ENCODE measurements around the gene KLHL36. TPM values are rescaled to one million over a fixed set of nuclear protein-coding genes. Genes with fewer than 3 reads are reported as not detected.

Gene KLHL36
- total RNA-seq, 4 donors from 2014 or later = 38.2 to 70.7 (median 52.5) TPM

DNA sequence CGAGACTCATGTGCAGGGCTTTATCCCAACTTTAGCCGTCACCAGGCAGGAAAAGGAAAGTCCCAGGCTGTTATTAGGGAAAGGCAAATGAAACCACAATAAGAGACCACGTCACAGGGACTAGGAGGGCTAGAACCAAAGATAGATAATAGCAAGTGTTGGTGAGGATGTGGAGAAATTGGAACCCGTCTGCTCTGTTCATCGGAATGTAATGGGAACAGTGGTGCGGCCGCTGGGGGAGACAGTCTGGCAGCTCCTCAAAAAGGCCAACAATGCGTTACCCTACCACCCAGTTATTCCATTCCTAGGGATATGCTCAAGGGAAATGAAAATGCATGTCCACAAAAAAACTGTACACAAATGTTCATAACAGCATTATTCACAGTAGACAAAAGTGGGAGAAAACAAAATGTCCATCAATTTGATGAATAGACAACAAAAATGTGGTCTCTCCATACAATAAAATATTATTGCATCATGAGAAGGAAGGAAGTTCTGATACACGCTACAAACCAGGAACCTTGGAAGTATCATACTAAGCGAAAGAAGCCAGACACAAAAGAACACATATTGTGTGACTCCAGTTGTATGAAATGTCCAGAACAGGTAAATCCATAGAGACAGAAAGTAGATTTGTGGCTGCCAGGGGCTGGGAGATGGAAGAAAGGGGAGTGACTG lies 32.0 kb downstream of the KLHL36 start:
- Histone ChIP-seq H3K4me1 (no peaks in the 10 kb centered on the region), H3K4me3 (no peak overlapping the region), H3K36me3 (no peaks in the 10 kb centered on the region), H3K9me3 (no peaks in the 10 kb centered on the region), H3K27ac (no peak overlapping the region), H3K27me3 (no peaks in the 10 kb centered on the region)
- DNase-seq = no peak
- intact Hi-C loops (cut with DNase I; ENCODE audit: low total_unique reads) = no loop called here
- no peak for TF ChIP-seq CTCF (IDR thresholded peaks at IDR 0.05)
- no peak for TF ChIP-seq POLR2A (IDR thresholded peaks at IDR 0.05)

- Histone ChIP-seq H3K27ac (no peak overlapping the region), H3K27me3 (no peaks in the 10 kb centered on the region), H3K4me3 (no peak overlapping the region), H3K36me3 (no peaks in the 10 kb centered on the region), H3K9me3 (no peaks in the 10 kb centered on the region), H3K4me1 (no peaks in the 10 kb centered on the region)
- intact Hi-C loops (cut with DNase I; ENCODE audit: low total_unique reads) = no loop called here
- DNase-seq = no peak
- TF ChIP-seq CTCF (IDR thresholded peaks at IDR 0.05) (no peak), POLR2A (IDR thresholded peaks at IDR 0.05) (no peak)
Observed at GRCh38 chr16:84680843-84681629, 32.7 kb downstream of the KLHL36 start.

DNA sequence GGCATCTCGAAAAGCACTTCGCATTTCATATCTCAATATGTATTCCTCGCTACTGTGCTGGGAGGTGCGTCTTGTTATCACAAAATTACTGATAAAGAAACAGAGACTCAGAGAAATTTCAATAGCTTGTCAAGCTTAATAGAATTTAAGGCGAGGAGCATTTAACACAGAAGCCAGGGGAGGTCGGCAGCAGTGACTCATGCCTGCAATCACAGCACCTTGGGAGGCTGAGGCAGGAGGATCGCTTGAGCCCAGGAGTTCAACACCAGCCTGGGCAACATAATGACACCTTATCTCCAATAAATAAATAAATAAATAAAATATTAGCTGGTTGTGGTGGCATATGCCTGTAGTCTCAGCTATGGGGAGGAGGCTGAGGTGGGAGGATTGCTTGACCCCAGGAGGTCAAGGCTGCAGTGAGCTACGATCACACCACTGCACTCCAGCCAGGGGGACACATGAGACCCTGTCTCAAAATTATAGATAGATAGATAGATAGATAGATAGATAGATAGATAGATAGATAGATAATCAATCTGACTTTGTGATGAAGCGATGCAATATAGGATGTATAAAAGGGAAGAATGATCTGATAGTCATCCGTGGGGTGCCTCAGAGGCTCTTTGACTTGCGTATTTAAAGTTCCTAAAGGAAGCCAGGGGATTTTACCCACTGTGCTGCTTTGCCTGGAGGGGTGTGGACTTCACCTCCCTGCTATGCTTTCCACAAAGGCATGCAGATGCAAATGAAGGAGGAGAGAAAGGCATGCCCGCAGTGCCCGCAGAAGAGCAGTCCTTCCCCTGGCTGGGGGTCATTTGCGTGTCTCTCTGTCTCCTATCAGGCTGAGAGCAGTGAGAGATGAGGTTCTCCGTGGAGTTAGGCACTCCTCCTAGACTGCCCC lies 35.6 kb downstream of the KLHL36 start:
- intact Hi-C loops (cut with DNase I; ENCODE audit: low total_unique reads) = no loop called here
- Histone ChIP-seq H3K36me3 (no peaks in the 10 kb centered on the region), H3K27me3 (no peaks in the 10 kb centered on the region), H3K4me1 (no peaks in the 10 kb centered on the region), H3K9me3 (no peaks in the 10 kb centered on the region), H3K27ac (no peak overlapping the region), H3K4me3 (no peak overlapping the region)
- DNase-seq = no peak
- TF ChIP-seq CTCF (IDR thresholded peaks at IDR 0.05) = no peak
- TF ChIP-seq POLR2A (IDR thresholded peaks at IDR 0.05) = no peak

DNA sequence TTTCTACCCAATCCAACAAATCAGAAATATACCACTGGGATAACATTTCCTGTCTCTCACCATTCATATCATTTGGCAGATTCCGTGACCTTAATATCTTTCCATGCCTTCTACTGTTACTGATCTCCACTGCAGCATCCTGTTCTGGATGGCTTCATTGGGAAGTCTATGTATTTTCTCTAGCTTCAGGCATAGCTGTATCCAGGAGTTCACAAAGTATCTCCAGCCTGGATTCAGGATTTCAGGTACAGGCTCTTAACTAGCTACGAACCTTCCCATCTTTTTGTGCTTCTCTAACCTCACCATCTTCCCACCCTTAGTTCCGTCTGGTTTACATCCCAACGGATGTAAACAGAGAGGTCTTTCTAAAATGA lies 36.3 kb downstream of the KLHL36 start:
- Histone ChIP-seq H3K36me3 (no peaks in the 10 kb centered on the region), H3K27me3 (no peaks in the 10 kb centered on the region), H3K9me3 (no peaks in the 10 kb centered on the region), H3K4me3 (no peak overlapping the region), H3K27ac (no peak overlapping the region), H3K4me1 (no peaks in the 10 kb centered on the region)
- intact Hi-C loops (cut with DNase I; ENCODE audit: low total_unique reads) = no loop called here
- no peak for DNase-seq
- TF ChIP-seq CTCF (IDR thresholded peaks at IDR 0.05) (no peak), POLR2A (IDR thresholded peaks at IDR 0.05) (no peak)

Measured in uterus (tissue), 4 donors.